NOMO-1 treated with dmso at 0.1 percent for 144 hours (cell line): ENCODE results near the gene LDAH.
"Not testable (repeated sequence)": the region's sequence is repeated elsewhere in the genome, so short reads cannot be mapped to it uniquely, and the experiment has no call there.

Experiments used
- DNase-seq: peaks from one replicate; lab custom pipeline; 2025; ENCODE audit not compliant: unreplicated experiment; lab: John Stamatoyannopoulos, UW

The LDAH gene

DNA sequence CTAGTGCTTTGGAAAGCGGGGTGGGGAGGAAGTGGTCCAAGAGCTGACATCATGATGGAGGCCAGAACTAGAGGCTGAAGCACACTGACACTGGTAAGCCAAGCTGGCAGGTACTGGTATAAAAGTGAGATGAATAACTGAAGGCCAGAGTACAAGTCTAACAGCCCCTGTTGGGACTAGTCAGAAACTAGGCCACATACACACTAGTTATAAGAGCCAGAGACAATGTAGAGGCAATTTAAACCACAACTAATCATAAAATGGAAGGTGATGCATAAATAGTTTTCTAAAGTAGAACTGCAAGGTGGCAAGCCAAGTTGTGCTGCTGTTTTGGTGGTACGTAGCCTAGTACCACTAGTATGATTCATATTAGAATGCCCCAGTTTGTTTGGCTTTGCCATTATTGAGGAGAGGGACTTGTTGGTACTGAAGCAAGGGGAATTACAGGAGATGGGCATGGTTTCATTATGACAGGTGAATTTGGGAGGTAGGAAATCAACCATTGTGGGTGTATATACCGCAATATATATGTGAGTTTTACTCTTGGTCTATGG is 98.3 kb downstream of the LDAH start:
- DNase-seq: no peak

GRCh38 chr2:20723543-20723942 is 99.4 kb downstream of the LDAH start:
- DNase-seq: no peak

GRCh38 chr2:20722592-20723240 is 100.2 kb downstream of the LDAH start:
- no peak for DNase-seq

DNA sequence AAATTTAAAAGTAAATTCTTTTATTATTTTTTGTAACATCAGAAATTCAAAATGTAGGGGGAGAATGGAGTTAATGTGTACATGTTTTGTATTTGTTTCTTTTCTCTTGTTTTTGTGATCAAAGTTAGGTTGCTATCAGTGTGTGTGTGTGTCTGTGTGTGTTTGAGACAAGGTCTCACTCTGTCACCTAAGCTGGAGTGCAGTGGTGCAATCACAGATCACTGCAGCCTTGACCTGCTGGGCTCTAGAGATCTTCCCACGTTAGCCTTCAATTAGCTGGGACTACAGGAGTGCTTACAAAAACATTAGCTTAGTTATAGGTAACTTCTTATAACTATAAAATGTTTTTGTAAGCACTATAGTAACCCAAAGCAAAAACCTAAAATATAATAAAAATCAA is 105.3 kb downstream of the LDAH start:
- no peak for DNase-seq

GRCh38 chr2:20716164-20716563 is 106.7 kb downstream of the LDAH start:
- DNase-seq: not testable (repeated sequence)

- DNase-seq: not testable (repeated sequence)
Observed at GRCh38 chr2:20714412-20714811, 108.5 kb downstream of the LDAH start.

DNA sequence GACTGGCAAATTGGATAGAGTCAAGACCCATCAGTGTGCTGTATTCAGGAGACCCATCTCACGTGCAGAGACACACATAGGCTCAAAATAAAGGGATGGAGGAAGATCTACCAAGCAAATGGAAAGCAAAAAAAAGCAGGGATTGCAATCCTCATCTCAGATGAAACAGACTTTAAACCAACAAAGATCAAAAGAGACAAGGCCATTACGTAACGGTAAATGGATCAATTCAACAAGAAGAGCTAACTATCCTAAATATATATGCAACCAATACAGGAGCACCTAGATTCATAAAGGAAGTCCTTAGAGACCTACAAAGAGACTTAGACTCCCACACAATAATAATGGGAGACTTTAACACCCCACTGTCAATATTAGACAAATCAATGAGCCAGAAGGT is 109.3 kb downstream of the LDAH start:
- DNase-seq: not testable (repeated sequence)

- DNase-seq: not testable (repeated sequence)
Observed at GRCh38 chr2:20711641-20712040, 111.3 kb downstream of the LDAH start.

GRCh38 chr2:20707601-20708000 is 115.3 kb downstream of the LDAH start:
- DNase-seq: no peak

DNA sequence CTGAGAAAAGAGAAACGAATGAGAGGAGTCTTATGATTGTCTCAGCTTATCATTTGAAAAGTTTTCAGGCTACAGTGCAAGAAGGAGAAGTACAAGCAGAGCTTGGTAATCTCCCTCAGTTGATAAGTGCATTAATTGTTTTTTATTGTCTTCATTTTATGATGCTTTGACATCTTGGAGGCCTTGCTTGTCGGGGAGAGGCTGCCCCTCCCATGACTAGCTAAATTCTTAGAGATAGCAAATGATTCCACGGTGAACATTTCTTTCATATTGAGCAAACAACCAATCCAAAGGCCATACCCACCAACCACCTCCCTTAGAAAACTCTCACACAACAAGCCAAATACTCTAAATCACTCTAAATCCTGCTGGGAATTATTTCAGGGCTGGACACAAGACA is 116.1 kb downstream of the LDAH start:
- DNase-seq: no peak

GRCh38 chr2:20706217-20706616 is 116.7 kb downstream of the LDAH start:
- no peak for DNase-seq

GRCh38 chr2:20704886-20705285 is 118.0 kb downstream of the LDAH start:
- DNase-seq: no peak

DNA sequence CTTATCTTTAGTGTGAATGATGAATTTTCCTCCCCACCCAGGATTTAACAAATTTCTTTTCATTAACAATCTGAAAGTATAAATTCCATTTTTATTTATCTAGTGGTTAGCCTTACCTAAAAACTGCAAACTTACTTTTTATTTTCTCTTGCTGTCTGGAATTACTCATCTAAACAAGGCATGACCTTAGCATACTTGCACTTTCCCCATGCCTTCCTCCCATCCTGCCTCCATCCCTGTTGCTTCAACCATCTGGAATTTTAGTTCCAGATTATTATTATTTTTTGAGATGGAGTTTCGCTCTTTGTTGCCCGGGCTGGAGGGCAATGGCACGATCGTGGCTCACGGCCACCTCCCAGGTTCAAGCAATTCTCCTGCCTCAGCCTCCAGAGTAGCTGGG is 120.3 kb downstream of the LDAH start:
- no peak for DNase-seq

- DNase-seq: no peak
Observed at GRCh38 chr2:20698916-20699613, 123.8 kb downstream of the LDAH start.

- DNase-seq: no peak
Observed at GRCh38 chr2:20697322-20697934, 125.5 kb downstream of the LDAH start.

DNA sequence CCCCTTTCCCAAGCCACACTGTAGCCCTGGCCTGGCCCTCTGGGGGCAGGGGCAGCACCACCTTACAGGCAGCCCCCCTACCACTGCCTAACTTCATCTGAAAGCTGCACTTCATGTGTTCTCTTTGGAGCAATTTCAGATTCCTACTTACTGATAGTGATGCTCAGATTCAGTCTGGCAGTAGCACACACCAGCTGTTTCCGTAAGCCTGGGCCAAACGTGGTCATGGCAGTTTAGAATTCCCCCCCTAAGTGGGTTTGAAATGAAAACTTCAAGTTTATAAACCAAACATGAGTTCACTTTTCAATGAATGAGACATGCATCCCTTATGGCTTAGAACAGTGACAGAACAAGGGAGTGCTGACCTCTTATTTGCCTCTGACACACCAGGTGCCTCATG is 126.5 kb downstream of the LDAH start:
- no peak for DNase-seq

DNA sequence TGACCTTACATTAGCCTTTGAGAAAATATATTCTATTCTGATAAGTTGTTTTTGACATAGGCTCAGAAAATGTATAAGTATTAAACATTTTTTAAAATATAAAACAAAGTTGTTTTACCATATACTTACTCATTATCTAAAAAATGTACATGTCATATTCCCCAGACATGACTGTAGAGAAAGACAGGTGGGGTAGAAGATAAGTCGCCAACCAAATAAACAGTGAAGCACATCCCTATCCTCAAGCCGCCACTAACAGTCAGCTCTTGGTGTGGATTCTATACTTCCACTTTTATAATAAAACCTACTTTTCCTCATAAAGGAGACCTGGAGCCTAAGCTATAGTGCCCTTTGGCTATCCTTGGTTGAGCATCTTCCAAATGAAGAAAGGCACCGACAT is 129.6 kb downstream of the LDAH start:
- no peak for DNase-seq

DNA sequence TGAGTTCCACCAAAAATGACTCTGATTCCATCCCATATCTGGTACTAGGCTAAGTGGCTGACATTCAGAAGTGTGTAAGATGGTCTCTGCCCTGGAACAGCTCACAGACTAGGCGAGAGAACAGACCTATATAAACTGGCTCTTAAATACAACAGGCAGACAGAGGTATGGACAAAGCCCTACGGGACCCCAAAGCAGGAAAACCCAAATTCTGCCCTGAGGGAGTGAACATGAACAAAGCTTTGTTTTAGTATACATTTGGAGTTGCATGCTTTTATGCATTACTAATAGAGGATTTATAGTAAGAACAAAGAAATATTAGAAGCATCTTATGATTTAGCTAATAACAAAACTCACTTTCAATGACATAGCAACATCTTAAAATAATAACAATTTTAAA is 130.8 kb downstream of the LDAH start:
- DNase-seq: no peak

DNA sequence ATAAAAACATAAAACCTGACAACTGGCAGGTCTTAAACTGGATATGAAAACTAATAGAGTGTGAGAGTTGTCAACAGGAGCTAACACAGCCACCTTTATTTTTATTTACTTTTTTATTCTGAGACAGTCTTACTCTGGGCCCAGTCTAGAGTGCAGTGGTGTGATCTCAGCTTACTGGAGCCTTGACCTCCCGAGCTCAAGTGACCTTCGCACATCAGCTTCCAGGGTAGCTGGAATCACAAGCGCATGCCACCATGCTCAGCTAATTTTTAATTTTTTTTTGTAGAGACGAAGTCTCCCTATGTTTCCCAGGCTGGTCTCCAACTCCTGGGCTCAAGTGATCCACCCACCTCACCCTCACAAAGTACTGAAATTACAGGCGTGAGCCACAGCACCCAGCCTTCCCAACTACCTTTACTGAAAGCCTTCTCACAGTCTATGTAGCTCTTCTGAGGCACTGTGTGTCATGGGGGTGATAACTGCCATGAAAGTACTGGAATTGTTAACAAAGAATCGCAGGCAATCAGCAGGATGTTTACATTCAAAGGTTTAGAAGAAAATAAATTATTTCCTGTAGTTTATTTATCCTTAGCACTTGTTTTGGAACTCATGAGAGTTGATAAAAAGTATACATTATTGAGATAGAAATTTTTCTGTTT is 131.7 kb downstream of the LDAH start:
- DNase-seq: no peak

GRCh38 chr2:20689428-20690264 is 133.3 kb downstream of the LDAH start:
- no peak for DNase-seq
